HG03097 (cell line): ENCODE measurements around the gene ACP4.
A peak's percentile ranks its signal among the peaks of the same experiment; 100 is the strongest.
"Not testable (repeated sequence)": the region's sequence is repeated elsewhere in the genome, so short reads cannot be mapped to it uniquely, and the experiment has no call there.

Experiments used
- ATAC-seq: cut with Tn5 transposase; IDR thresholded peaks from one replicate; pipeline ENCODE4 v1.9.1; 2021; ENCODE audit not compliant: unreplicated experiment, low FRiP score

Gene ACP4

DNA sequence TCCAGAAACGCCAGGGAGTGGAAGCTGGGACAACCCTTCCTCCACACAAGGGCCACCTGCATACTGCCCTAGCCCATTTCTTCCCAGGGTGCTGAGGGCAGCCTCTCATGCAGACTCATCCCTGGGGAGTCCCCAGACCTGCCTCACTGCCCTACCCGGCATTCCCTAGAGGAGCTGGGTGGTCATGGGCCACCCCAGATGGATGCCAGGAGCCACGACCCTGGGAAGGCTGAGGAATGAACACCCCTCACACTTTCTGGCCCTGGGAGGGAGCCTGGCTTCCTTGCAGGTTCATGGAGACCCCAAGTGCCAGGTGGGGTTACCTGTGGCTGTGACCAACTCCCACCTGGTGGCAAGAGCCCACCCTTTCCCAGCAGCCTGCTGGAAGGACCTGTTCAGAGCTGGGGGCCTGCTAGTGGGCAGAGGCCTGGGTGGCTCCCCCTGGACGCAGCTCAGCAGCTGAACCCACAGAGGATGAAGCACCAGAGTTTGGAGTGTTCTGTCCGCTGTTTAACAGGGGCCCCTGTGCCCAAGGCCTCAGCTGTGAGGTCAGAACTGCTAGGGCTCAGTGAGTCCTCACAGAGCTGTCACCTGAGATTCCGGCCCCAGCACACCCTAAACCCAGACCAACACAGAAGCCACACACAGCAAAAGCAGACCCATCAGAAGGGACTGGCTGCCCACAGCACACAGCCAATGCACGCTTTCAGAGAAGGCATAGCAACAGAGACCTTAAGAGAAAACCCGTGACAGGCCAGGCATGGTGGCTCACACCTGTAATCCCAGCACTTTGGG lies 6.6 kb downstream of the ACP4 start:
- no peak for ATAC-seq

DNA sequence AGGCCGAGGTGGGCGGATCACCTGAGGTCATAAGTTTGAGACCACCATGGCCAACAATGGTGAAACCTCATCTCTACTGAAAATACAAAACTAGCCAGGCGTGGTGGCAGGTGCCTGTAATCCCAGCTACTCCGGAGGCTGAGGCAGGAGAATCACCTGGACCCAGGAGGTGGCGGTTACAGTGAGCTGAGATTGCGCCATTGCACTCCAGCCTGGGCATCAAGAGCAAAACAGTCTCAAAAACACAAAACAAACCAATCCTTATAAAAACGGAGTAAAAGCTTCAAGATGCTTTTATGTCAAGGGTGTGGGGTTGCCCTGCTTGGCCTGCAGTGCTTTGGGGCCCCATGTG lies 7.2 kb downstream of the ACP4 start:
- no peak for ATAC-seq

DNA sequence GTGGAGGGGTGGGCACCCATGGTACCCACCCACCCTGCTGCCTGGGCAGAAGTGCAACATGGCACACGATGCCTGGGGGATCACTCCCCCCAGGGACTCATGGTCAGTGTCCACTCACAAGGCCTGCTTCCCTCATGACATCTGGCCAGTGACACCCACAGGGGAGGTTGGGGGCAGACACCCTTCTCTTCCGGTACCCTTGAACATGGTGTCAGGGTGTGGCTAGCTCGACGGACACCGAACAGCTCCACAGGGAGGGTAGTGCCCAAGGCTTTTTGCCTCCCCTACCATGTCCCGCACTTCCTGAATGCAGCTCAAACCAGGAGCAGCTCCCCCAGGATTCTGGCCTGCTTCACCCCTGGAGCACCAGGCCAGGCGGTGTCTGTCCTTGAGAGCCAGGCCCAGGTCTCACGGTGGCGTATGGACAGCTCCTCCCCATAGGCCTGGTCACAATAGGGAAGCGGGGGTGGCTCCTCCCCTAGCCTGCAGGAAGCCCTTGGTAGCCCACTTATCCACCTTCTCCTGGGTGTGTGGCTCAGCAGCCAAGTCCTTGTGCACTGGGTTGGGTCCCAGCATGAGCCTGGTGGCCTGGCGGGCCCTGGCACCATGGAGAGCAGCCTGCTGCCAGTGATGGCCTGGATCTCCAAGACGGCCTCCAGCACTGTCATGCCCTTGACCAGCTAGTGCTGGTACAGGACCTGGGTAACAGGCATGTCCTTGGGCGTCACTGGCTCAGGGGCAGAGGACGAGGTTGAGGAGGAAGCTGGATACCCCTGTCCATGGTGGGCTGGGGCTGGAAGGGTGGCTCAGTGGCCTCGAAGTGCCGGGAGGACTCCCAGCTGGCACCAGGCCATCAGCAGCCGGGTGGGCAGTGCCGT lies 7.8 kb downstream of the ACP4 start:
- ATAC-seq: no peak

DNA sequence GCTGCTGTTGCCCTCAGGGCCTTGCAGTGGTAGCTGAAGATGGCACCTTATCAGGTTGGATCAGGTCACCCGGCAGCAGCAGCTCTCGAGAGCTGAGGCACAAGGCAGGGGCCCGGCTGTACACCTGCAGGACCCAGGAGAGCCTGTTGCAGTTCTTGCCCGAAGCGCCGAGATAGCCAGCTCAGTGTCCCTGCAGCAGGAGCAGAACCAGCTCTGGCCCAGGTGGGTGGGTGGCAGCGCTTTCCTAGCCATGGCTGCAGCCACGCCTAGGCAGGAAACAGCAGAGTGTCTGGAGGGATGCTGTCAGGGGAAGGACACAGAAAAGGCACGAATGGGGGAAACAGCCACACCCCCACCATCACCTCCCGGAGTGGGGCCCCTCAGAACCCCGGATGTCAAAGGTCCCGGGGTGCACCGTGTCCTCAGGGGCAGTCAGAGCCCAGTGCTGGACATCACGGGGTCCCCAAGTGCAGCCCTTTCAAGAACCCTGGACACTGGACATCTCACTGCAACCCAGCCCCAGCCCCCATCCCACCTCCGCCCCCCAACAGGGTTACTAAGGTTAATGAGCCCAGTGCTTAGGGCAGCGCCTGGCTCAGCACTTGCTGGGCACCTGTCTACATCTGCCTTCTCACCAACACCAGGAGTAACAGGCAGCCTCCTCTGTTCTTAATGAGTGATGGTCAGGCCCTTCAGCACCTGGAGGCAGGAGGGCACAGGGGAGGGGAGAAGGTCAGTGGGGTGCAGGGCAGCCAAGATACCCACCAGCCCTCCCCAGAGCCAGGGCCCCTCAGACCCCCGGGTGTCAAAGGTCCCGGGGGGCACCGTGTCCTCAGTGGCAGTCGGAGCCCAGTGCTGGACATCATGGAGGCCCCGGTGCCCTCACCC lies 8.7 kb downstream of the ACP4 start:
- ATAC-seq: no peak

DNA sequence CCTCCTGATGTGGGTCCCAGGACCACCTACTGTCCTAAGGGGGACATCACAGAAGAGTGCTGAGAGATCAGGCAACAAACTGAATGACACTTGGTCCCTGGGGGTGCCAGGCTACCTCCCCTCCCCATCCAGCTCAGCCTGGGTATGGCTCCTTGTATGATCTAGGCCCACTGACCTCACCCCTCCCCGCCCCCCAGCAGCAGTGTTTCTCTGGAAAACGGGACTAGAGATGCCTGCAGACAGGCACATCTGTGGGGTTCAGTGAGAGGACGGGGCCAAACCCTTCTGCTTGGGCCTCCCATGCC lies 9.3 kb downstream of the ACP4 start:
- ATAC-seq: no peak

DNA sequence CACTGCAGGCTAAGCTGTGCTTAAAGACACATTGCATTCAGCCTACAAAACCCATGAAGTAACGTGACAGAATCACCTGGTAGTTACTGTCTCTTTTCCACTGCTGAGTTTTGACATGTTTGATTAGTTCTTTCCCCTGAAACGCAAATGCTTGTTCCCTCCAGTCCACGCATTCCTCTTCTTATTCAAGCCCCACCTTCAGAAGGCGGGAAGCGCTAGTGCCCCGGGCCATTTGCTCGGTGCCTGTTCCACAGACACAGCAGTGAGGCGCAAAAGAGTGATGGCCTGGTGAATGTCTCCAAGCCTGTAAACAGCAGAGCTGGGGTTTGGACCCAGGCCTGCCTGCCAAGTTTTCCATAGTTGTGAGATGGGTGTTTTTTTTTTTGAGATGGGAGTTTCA lies 10.9 kb downstream of the ACP4 start:
- no peak for ATAC-seq

DNA sequence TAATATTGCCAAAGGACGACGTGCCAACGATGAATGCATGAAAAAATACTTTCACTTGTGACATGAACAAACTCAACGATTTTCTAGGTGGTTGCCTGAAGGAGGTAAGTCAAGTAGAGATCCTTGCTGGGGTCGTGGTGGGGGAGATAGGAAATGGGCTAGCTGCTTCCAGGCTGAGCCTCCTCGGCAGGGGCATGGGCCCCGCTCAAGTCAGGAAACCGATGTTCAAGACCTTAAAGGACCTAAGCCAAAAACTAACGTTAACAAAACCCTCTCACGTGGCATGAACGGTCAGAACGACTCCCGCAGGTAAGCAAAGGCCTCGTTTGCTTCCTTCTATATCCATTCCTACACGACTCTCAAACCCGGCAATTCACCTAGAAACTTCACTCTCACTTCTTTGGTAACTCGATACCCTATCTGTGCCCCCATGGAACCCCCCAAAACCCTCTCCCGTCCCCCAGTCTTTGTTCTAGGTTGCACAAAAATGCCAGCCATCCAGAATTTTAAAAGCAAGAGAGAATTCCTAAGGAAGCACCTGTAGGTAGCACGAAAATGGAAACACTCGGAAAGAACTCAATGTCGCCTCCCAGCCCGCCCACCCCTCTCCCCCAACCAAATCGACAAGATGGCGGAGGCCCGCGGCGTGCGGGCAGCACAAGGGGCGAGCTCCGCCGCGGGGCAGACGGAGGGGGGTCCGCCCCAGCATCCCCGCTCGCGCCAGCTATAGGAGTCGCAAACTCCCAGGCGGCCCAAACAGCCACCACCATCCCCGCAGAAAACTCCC lies 13.6 kb downstream of the ACP4 start:
- ATAC-seq: no peak

DNA sequence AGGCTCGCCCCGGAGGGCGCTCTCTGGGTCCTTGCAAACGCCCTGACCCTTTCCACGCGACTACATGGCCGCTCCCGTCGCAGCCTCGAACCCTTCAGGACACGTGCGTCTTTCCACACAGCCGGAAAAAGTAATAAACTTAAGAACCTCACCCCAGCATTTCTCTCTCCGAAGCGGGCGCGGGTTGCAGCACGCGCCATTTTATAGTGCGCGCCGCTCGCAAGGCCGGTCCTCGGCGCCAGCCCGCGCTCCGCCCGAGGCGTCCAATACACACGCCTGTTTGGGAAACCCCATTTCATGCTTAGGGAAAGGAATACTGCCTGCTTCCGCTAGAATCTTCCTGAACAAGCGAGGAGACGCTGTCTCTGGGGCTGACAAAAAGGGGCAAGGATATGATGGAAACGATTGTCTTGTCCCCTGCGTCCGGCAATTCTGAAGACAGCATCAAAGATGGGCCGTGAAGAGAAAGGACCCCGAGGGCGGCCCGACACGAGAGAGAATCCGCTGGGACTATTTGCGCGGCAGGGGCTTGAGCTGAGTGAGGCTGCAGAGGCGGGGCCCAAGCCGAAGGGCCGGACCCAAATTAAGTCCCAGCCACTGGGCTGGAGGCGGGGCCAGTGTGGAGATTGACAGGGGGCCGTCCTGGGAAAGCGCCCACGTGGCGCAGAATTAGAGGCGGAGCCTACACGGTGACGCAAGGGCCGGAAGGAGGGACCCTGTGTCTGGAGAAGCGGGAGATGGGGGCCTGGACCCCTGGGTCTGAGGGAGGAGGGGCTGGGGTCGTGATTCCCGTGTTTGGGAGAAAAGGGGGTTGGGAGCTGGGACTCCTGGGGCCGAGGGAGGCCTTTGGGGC lies 14.4 kb downstream of the ACP4 start:
- ATAC-seq: peak; percentile 90

DNA sequence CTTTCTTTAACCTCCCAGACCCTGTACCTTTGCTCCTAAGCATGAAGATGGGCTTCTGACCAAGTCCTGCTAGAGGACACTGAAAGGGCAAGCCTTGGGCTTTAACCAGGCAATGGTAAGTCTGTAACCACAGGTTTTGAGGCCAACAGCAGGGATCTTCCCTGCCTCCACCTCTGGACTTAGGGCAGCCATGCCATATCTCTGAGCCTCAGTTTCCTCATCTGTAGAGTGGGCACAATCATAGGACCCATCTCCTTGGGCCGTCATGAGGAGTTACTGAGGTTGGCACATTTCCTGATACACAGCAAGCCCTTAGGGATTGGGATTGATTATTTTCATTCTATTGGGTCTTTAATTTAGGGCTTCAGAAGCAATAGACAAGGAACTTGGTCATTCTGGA lies 18.6 kb downstream of the ACP4 start:
- no peak for ATAC-seq

DNA sequence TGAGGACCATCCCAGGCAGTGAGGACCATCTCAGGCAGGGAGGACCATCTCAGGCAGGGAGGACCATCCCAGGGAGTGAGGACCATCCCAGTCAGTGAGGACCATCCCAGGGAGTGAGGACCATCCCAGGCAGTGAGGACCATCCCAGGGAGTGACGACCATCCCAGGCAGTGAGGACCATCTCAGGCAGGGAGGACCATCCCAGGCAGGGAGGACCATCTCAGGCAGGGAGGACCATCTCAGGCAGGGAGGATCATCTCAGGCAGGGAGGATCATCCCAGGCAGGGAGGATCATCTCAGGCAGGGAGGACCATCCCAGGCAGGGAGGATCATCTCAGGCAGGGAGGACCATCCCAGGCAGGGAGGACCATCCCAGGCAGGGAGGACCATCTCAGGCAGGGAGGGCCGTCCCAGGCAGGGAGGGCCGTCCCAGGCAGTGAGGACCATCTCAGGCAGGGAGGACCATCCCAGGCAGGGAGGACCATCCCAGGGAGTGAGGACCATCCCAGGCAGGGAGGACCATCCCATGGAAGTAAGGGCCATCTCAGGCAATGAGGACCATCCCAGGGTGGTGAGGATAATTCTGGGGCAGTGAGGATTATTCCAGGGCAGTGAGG lies 21.5 kb downstream of the ACP4 start:
- ATAC-seq: not testable (repeated sequence)

DNA sequence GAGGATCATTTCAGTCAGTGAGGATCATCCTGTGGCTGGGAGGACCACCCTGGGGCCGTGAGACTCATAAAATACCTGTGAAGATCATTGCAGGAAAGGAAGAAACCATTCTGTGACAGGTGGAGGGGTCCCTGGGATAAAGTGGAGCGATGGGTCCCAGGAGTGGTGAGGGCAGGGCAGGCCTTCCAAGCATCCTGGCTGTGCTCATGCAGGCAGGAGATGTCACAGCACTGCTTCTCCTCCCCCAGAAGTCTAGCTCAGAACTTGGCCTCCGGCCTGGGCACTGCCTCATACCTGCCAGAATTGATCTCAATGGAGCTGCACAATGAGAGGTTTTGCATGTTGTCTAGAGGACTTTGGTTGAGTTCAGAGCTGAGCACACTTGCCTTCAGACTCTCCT lies 22.3 kb downstream of the ACP4 start:
- ATAC-seq: no peak

DNA sequence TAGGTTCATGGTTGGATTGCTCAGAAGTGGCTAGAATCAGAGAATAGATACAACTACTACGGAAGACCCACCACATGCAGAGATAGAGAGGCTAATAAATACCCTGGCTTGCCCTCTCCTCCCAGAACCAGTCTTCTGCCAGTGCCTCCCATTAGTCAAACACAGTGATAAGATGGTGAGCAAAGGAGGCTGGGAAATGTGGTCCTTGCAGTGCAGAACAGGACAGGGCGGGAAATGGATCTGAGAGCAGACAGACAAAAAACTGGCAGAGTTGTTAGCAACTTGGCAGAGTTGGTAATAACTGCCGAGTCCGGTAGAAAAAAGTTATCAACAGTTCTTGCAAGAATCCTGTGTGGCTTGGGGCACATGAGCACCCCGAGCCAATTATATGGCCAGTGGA lies 24.7 kb downstream of the ACP4 start:
- ATAC-seq: no peak

DNA sequence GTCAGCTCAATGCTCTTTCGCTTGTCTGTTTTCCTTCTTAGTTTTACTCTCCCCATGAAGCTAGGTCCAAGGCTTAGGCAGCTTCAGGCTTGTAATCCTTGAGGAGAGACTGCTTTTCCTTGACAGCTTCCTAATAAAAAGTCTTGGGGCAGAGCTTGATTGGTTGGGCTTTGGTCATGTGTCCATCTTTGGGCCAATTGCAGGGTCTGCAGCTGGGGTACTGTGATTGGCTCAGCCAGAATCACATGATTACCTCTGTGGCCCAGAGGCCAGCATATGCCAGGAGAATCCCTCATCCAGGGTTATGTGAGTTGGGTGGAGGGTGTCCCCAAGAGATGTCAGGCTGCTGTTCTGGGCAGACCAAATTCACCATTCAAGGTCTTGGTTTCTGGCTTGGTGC lies 25.2 kb downstream of the ACP4 start:
- ATAC-seq: no peak

DNA sequence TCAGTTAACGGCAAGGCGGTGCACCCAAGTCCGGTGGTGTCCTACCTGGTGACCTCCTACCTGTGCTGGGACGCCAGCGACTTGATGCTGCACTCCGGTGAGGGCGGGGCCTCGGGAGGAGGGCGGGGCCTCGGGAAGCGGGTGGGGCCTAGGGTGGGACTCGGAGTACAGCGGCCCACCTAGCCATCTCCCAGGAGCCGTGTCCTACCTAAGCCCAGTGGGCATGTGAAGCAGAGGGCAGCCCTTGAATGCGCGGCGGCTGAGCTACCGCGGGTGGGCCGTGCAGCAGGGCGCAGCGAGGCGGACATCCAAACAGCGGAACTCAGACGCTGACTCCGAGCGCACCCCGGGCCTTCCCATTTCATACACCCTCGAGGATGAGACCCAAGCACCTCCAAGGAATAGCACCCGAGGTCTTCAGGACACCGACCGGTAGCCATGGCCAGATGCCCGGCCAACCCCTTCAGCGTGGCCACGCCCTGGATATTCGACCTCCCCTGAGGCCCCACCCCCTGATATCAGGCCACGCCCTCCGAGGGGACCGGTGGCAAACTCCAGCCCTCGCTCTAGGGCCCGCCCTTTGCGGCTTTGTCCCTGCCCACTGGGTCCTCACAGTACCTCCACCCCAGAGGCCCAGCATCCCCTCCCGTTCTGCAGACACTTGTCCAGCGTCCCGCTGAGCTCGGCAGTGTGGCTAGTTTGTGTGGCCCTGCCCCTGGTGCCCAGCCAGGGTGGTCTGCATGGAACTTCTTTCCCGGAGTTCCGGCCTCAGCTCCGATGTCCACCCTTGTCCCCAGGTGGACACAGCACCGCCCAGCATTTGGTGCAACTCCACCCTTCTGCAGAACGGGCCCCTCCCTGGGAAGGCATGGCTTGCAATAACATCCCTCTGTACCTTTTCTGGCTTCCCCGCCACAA lies 28.0 kb downstream of the ACP4 start:
- peak; percentile 46 for ATAC-seq

DNA sequence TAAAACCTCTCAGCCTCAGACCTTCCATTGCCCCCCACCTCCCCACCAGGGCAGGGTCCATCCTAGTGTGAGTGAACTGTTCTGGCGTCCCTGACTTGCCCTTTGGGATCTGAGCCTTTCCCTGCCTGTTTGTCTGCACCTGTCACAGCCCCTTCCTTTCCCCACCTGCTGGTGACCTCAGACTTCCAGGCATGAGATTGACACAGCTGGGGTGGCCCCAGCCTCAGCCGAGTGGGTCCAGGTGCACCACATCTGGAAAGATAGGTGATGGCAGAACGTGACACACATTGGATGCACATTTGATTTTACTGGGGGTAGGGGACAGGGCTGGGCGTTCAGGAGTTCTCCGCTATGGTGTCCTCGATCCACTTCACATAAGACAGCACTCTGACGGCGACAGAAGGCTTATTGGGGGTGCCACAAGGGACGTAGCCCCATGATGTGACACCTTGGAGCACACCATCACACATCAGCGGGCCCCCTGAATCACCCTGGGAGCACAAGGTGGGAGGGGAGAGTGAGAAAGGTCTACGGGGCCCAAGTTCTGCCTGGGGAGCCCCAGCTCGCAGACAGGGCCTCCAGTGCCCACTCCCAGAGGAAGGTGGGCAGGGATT lies 28.8 kb downstream of the ACP4 start:
- ATAC-seq: no peak

DNA sequence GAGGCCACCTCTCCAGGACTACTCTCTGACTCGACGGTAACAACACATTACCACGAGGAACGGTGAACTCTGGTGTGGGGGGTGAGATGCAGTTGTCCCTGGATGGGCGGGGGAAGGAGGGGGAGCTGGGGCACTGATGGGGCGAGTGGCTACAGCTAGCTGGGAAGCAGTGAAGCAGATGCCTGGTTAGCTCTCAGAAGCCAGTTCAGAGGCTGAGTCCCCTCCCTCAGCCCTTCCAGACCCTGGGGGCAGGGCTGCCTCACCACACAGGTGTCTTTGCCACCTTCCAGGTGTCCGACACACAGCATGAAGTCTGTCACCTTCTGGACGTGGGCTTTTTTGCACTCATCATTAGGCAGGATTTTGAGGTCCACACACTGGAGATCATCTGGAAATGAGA lies 29.4 kb downstream of the ACP4 start:
- no peak for ATAC-seq

DNA sequence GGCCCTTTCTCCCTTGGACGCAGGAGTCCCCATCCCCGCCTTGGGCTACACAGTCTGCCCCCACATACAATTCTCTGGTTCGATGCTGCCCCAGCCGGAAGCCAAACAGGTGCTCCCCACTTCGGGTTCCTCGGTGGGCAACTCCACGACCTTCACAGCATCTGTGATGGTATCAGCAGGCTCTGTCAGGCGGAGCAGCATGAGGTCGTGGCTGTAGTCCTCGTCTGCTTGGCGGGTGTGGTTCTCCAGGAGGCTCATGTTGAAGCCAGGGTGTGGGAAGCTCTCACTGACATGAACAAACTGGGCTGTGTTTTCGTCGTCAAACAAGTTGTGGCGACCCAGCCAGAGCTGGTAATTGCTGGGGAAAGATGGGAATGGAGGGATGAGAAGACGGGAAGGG lies 29.9 kb downstream of the ACP4 start:
- no peak for ATAC-seq
